Hematopoietic multipotent progenitor cell treated with erythropoietin and hydrocortisone succinate and interleukin-3 and kit ligand, for 17 days (in vitro differentiated cells): Measurements from ENCODE around the gene NPBWR2.

Source experiments
- DNase-seq: peaks from one replicate; pipeline ENCODE4 v3.0.0-alpha.2; 2015; ENCODE audit warnings: low spot score

The NPBWR2 gene

GRCh38 chr20:64072498-64073063 lies 34.8 kb downstream of the NPBWR2 start:
- no peak for DNase-seq

- DNase-seq, result no peak
These were observed 35.7 kb downstream of the NPBWR2 start for GRCh38 chr20:64071341-64072332.

- no peak for DNase-seq
These were observed 36.9 kb downstream of the NPBWR2 start for GRCh38 chr20:64070244-64070993.

- no peak for DNase-seq
These were observed 37.6 kb downstream of the NPBWR2 start for GRCh38 chr20:64069614-64070243.

GRCh38 chr20:64069209-64069613 lies 38.2 kb downstream of the NPBWR2 start:
- DNase-seq, result no peak

- no peak for DNase-seq
These were observed 38.8 kb downstream of the NPBWR2 start for GRCh38 chr20:64068386-64069208.

GRCh38 chr20:64067733-64068307 lies 39.5 kb downstream of the NPBWR2 start:
- DNase-seq, result no peak

- no peak for DNase-seq
These were observed 40.2 kb downstream of the NPBWR2 start for GRCh38 chr20:64067005-64067632.

- DNase-seq, result no peak
These were observed 41.4 kb downstream of the NPBWR2 start for GRCh38 chr20:64065974-64066343.

- no peak for DNase-seq
These were observed 42.0 kb downstream of the NPBWR2 start for GRCh38 chr20:64065062-64065973.

GRCh38 chr20:64064145-64064698 lies 43.1 kb downstream of the NPBWR2 start:
- DNase-seq, result no peak

GRCh38 chr20:64063389-64064144 lies 43.8 kb downstream of the NPBWR2 start:
- no peak for DNase-seq

- DNase-seq, result peak; percentile 79
These were observed 44.6 kb downstream of the NPBWR2 start, which contains the start of gene TCEA2 for GRCh38 chr20:64062596-64063388. Gene TCEA2 (plus strand): TSS chr20:64063198. CDS start chr20:64063313, 115 bp downstream.

GRCh38 chr20:64062276-64062595 lies 45.1 kb downstream of the NPBWR2 start:
- no peak for DNase-seq

- DNase-seq, result no peak
These were observed 48.8 kb downstream of the NPBWR2 start for GRCh38 chr20:64058536-64058935.

GRCh38 chr20:64057628-64058498 lies 49.5 kb downstream of the NPBWR2 start:
- peak; percentile 36 for DNase-seq
